Measurements from ENCODE around the gene GLYATL2. TPM values are rescaled to one million over a fixed set of nuclear protein-coding genes. Genes with fewer than 3 reads are reported as not detected.

GLYATL2 gene
- total RNA-seq, 2 experiments from 2014 or later, result not detected

DNA sequence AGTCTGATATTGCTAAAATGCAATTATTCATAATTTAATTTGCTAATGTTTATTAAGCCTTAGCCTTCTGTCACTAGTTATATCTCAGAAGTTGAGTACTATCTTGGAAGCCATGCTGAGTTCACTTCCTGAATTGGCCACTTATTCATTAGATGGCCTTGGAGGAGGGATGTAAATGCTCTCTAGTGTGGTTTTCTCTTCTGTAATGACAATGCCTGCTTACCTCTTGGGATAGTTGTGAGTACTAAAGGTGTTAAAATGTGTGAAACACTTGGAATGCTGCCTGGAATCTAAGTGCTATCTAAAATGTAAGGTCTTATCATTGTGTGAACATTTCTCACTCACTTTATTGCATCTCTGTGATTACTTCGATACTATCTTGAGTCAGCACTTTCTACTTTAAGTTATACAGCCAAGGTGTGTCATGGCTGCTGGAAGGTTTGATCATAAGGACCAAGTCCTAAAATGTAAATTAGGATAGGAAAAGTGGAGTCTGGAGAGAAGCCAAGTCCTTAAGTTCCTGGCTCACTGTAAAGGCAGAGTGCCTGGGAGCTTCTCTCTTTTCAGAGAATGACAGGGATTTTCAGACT, 12.4 kb downstream of the GLYATL2 start:
- Mint-ChIP-seq H3K27ac (no peak overlapping the region), H3K36me3 (ENCODE audit: low read depth) (no peaks in the 10 kb centered on the region), H3K9me3 (no peaks in the 10 kb centered on the region), H3K27me3 (peaks cover 18% of the 10 kb centered on the region), H3K4me3 (no peak overlapping the region), H3K4me1 (no peaks in the 10 kb centered on the region)
- DNase-seq, result no peak
- ChIA-PET CTCF (no interaction called here), POLR2A (no interaction called here)

DNA sequence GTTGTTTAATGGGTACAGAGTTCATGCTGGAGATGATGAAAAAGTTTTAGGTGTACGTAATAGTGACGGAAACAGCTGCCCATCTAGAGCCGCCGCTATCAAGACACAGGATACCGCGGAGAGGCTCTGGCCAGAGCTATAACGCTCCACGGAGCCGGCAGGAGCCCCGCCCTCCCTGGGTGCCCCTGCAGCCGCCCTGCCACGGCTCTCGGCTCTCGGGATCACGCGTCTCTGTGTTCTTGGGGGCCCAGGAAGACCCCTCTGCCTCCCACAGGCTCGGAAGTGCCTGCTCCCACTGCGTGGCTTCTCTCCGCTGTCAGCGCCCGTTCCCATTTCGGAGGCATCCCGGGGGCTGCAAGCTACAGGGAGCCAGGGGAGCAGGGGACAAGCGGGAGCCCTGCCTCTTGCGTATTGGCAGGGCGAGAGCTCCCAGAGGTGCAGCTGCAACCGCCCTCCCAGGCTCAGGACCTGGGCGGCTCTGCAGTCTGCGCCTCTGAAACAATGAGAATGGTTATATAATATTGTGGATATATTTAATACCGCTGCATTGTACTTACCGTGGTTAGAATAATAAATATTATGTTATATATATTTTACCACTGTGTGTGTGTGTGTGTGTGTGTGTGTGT, 13.7 kb downstream of the GLYATL2 start:
- Mint-ChIP-seq H3K36me3 (ENCODE audit: low read depth) (no peaks in the 10 kb centered on the region), H3K4me1 (no peaks in the 10 kb centered on the region), H3K27me3 (peaks cover 18% of the 10 kb centered on the region), H3K4me3 (no peak overlapping the region), H3K27ac (no peak overlapping the region), H3K9me3 (no peaks in the 10 kb centered on the region)
- ChIA-PET POLR2A (no interaction called here), CTCF (no interaction called here)
- no peak for DNase-seq

DNA sequence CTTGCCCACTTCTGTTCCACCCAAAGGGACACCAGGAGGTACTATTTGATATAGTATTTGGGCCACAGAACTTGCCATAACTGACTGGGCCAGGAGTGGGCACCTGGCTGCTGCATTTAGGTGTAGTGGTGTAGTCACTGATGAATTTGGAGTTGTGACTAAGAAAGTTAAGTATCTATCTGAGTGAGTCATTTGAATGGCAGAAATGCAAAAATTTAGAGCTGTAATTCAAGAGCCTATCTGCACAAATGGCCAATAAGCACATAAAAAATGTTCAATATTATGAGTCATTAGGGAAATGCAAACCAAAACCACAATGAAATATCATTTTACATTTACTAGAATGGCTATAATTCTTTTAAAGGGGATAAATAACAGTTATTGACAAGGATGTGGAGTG, 14.7 kb downstream of the GLYATL2 start:
- ChIA-PET CTCF (no interaction called here), POLR2A (no interaction called here)
- no peak for DNase-seq
- Mint-ChIP-seq H3K4me1 (no peaks in the 10 kb centered on the region), H3K4me3 (no peak overlapping the region), H3K36me3 (ENCODE audit: low read depth) (no peaks in the 10 kb centered on the region), H3K27ac (no peak overlapping the region), H3K9me3 (no peaks in the 10 kb centered on the region), H3K27me3 (peaks cover 18% of the 10 kb centered on the region)

DNA sequence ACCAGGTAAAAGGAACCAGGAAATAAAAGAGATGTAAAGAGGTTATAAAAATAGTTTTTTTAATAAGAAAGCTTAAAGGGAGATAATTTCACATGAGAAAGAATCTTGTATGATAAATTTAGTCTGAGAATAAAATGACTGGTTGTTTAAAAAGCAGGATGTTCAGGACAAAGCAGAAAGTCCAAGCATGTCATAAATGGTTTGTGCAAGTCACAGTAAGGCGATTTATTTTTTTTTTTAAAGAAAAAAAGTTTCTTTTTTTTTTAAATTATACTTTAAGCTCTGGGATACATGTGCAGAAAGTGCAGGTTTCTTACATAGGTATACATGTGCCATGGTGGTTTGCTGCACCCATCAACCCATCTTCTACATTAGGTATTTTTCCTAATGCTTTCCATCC, 30.8 kb downstream of the GLYATL2 start:
- CTCF ChIA-PET, result no interaction called here

DNA sequence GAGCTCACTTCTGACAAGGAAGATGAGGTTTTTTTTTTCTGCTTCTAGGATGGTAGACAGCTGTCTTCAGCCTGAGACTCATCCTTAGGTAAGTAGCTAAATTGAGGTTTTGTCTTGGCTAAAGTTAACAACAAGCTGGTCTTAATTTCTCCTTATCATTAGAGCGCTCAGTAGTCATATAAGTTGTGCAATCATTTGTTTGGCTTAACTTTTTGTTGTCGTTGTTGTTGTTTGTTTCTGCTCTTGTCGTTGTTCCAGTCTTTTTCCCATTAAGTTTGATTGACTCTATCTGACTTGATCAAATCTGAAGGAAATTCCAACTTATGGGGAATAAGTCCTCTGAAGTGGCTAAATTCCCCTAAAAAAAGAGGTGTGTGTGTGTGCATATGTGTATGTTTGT, 33.0 kb downstream of the GLYATL2 start:
- POLR2A ChIA-PET, result no interaction called here
- H3K27me3 Mint-ChIP-seq, result peaks cover 7% of the 10 kb centered on the region
- no peaks in the 10 kb centered on the region for H3K36me3 Mint-ChIP-seq (ENCODE audit: low read depth)
- no peaks in the 10 kb centered on the region for H3K4me1 Mint-ChIP-seq
- H3K9me3 Mint-ChIP-seq, result peaks cover 10% of the 10 kb centered on the region
- no peak for DNase-seq
- CTCF ChIA-PET, result no interaction called here
- no peak overlapping the region for H3K27ac Mint-ChIP-seq
- H3K4me3 Mint-ChIP-seq, result no peak overlapping the region

More for the DNA sequence above, 30.8 kb downstream of the GLYATL2 start:
- no peaks in the 10 kb centered on the region for H3K36me3 Mint-ChIP-seq (ENCODE audit: low read depth)
- H3K9me3 Mint-ChIP-seq, result peaks cover 15% of the 10 kb centered on the region
- no peaks in the 10 kb centered on the region for H3K4me1 Mint-ChIP-seq
- H3K4me3 Mint-ChIP-seq, result no peak overlapping the region
- no peak overlapping the region for H3K27ac Mint-ChIP-seq
- POLR2A ChIA-PET, result no interaction called here
- no peak for DNase-seq
- peaks cover 2% of the 10 kb centered on the region for H3K27me3 Mint-ChIP-seq

DNA sequence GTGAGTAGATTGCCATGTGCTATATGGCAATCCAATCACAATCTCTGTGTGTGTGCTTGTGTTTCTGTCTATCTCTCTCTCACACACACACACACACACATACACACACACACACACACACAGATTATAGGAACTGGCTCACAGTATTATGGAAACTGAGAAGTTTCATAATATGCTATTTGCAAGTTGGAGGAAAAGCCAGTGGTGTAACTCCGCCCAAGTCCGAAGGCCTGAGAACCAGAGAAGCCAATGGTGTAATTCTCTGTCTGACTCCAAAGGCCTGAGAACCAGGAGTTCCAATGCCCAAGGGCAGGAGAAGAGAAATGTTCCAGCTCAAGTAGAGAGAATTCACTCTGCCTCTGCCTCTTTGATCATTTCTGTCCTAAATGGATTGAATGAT, 37.2 kb downstream of the GLYATL2 start:
- Mint-ChIP-seq H3K27ac (no peak overlapping the region), H3K27me3 (peaks cover 7% of the 10 kb centered on the region), H3K4me1 (no peaks in the 10 kb centered on the region), H3K9me3 (no peaks in the 10 kb centered on the region), H3K4me3 (no peak overlapping the region), H3K36me3 (ENCODE audit: low read depth) (no peaks in the 10 kb centered on the region)
- ChIA-PET POLR2A (no interaction called here), CTCF (no interaction called here)
- no peak for DNase-seq

DNA sequence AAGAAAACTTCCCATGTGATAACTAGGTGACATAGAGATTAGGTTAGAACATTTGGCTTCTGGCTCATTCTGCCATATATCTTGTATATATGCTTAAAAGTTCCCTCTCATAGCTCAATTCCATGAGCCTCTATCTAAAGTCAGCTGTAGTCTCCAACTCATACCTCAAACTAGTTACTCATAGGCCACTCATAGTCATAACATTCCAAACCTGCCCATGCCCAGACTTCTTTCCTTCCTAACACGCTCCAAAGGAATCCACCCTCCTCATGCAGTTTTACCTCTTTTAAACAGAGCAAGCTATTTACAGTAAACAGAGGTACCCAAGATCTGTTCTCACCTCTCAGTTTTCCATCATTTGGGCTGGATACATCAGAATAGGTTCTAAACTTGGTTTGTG, 39.4 kb downstream of the GLYATL2 start:
- Mint-ChIP-seq H3K27me3 (peaks cover 12% of the 10 kb centered on the region), H3K9me3 (no peaks in the 10 kb centered on the region), H3K27ac (no peak overlapping the region), H3K4me1 (no peaks in the 10 kb centered on the region), H3K36me3 (ENCODE audit: low read depth) (no peaks in the 10 kb centered on the region), H3K4me3 (no peak overlapping the region)
- CTCF ChIA-PET, result no interaction called here
- DNase-seq, result no peak
- POLR2A ChIA-PET, result no interaction called here

DNA sequence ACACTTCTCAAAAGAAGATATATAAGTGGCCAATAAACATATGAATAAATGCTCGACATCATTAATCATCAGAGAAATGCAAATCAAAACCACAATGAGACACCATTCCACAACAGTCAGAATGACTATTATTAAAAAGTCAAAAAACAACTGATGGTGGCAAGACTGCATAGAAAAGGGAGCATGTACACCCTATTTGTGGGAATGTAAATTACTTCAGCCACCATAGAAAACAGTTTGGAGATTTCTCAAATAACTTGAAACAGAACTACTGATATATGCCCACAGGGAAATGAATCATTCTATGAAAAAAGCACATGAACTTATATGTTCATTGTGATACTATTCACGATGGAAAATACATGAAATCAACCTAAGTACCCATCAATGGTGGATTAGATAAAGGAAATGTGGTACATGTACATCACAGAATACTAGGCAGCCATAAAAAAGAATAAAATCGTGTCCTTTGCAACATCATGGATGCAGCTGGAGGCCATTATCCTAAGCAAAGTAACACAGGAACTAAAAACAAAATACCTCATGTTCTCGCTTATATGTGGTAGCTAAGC, 42.4 kb downstream of the GLYATL2 start:
- ChIA-PET POLR2A (no interaction called here), CTCF (no interaction called here)
- no peaks in the 10 kb centered on the region for H3K36me3 Mint-ChIP-seq (ENCODE audit: low read depth)
- no peak overlapping the region for H3K27ac Mint-ChIP-seq
- no peak for DNase-seq
- H3K4me3 Mint-ChIP-seq, result no peak overlapping the region
- H3K27me3 Mint-ChIP-seq, result peaks cover 22% of the 10 kb centered on the region
- H3K4me1 Mint-ChIP-seq, result no peaks in the 10 kb centered on the region
- no peaks in the 10 kb centered on the region for H3K9me3 Mint-ChIP-seq

DNA sequence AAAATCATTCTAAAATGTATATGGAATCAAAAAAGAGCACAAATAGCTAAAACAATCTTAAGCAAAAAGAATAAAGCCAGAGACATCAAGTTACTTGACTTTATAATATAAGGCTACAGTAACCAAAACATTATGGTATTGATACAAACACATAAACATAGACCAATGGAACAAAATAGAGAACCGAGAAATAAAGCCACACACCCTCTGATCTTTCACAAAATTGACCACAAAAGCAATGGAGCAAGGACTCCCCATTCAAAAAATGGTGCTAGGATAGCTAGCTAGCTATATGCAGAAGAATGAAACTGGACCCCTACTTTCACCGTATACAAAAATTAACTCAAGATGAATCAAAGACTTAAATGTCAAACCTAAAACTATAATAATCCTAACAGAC, 43.2 kb downstream of the GLYATL2 start:
- no peak for DNase-seq
- Mint-ChIP-seq H3K9me3 (no peaks in the 10 kb centered on the region), H3K36me3 (ENCODE audit: low read depth) (no peaks in the 10 kb centered on the region), H3K27ac (no peak overlapping the region), H3K27me3 (peaks cover 22% of the 10 kb centered on the region), H3K4me1 (no peaks in the 10 kb centered on the region), H3K4me3 (no peak overlapping the region)
- ChIA-PET CTCF (no interaction called here), POLR2A (no interaction called here)

DNA sequence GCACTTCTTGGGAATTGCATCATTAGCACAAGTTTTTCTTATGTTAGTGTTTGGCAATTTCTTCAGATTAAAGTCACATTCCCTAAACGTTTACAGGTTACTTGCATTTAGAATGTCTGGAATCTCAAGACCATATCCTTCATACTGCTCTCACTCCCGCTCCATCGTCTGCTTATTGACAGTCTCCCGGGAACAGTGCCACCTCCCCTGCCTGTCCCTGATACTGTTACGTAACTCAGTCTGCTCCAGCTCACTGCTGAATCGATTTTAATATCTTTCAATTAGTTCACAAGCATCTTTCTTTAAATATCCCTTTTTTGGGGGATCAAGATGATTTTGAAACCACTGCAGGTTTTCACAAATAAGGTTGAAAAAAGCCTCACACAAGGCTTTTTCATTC, 48.2 kb downstream of the GLYATL2 start:
- no peak for DNase-seq
- H3K36me3 Mint-ChIP-seq (ENCODE audit: low read depth), result no peaks in the 10 kb centered on the region
- H3K27ac Mint-ChIP-seq, result no peak overlapping the region
- peaks cover 3% of the 10 kb centered on the region for H3K9me3 Mint-ChIP-seq
- no peaks in the 10 kb centered on the region for H3K4me1 Mint-ChIP-seq
- ChIA-PET CTCF (no interaction called here), POLR2A (no interaction called here)
- H3K4me3 Mint-ChIP-seq, result no peak overlapping the region
- H3K27me3 Mint-ChIP-seq, result peaks cover 25% of the 10 kb centered on the region

DNA sequence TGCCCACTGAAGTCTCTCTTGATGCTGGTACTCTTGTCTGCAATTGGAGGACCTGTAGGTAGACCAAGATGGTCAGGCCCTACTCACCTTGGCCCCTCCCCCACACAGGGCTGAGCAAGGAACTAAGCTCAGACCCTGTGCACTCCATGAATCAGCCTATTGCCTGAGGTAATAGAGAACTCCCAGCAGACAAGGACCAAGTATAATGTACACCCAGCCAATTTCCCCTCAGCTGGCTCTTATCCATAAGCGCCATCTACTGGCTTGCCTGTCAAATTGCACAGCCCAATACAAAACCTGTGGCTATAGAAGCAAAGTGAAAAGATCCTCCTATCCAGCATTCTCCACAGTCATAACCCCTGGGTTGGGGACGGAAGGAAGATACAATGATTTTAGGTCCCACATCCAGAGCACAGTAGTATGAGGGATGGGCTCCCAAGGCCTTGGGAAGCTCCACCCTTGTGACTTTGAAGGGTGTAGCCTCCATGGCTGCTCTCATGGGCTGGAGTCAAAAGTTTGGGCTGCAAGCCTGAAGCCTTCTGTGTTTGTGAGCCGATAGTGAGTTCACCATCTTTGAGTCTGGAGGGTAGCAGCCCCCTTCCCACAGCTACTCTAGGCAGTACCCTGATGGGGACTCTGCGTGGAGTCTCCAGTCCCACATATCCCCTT, 56.0 kb downstream of the GLYATL2 start:
- ChIA-PET POLR2A (no interaction called here), CTCF (interaction anchor here (1.2 kb wide), 1 partner anchor 134 kb away, joined by 3 read pairs; no protein-coding TSS in a partner anchor)
- peak; percentile 60 for DNase-seq
- Mint-ChIP-seq H3K27ac (no peak overlapping the region), H3K4me1 (no peaks in the 10 kb centered on the region), H3K4me3 (no peak overlapping the region), H3K9me3 (peaks cover 3% of the 10 kb centered on the region), H3K36me3 (ENCODE audit: low read depth) (no peaks in the 10 kb centered on the region), H3K27me3 (peaks cover 6% of the 10 kb centered on the region)

DNA sequence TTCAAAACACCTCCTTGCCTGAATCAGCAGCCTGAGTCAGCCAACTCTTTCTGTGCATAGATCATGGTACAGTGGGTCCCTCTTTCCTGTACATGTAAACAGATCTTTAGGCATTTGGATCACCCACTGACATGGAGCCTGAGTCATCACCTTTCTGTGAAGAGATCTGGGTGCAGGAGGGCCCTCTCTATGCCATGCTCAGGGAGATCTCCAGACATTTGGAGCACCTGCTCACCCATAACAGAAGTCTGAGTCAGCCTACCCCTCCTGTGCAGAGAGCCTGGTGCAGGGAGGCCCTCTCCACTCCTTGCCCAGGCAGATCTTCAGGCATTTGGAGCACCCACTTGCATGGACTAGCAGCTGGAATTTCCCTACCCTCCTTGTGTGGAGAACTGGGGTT, 56.6 kb downstream of the GLYATL2 start:
- no peak for DNase-seq
- H3K4me3 Mint-ChIP-seq, result no peak overlapping the region
- peaks cover 6% of the 10 kb centered on the region for H3K27me3 Mint-ChIP-seq
- H3K36me3 Mint-ChIP-seq (ENCODE audit: low read depth), result no peaks in the 10 kb centered on the region
- H3K9me3 Mint-ChIP-seq, result peaks cover 3% of the 10 kb centered on the region
- CTCF ChIA-PET, result interaction anchor here (1.2 kb wide), 1 partner anchor 133 kb away, joined by 3 read pairs; no protein-coding TSS in a partner anchor
- POLR2A ChIA-PET, result no interaction called here
- H3K4me1 Mint-ChIP-seq, result no peaks in the 10 kb centered on the region
- no peak overlapping the region for H3K27ac Mint-ChIP-seq

DNA sequence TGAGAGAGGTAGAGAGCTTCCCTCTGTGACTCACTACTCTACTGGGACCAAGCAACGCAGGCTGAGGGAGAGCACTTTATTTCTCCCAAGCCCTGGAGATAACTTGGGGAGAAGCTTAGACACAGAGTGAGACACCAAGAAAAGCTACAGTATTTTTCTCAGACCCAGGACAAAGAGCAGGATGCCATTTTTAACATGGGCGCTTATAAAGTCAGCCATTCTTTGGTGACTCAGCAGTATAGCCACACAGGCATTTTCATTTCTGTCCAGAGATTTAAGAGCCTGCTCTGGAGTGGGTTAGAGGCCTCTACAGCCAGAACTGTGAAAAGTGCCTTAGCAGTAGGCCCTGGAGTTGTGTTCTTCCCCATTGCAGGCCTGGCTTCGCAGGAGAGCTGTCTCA, 57.8 kb downstream of the GLYATL2 start:
- CTCF ChIA-PET, result interaction anchor here (1.0 to 1.2 kb wide), 2 partner anchors 38 to 58 kb away, joined by 3 read pairs; no protein-coding TSS in a partner anchor
- POLR2A ChIA-PET, result no interaction called here
- H3K4me3 Mint-ChIP-seq, result no peak overlapping the region
- H3K9me3 Mint-ChIP-seq, result no peaks in the 10 kb centered on the region
- no peak for DNase-seq
- H3K4me1 Mint-ChIP-seq, result no peaks in the 10 kb centered on the region
- H3K27me3 Mint-ChIP-seq, result peaks cover 6% of the 10 kb centered on the region
- H3K27ac Mint-ChIP-seq, result no peak overlapping the region
- no peaks in the 10 kb centered on the region for H3K36me3 Mint-ChIP-seq (ENCODE audit: low read depth)
